Daoy (cell line): Measurements from ENCODE around the gene METTL21A. TPM values are rescaled to one million over a fixed set of nuclear protein-coding genes. Genes with fewer than 3 reads are reported as not detected.

Source experiments
- DNase-seq: peaks from one replicate; pipeline ENCODE4 v3.0.0-alpha.2; 2015; ENCODE audit warnings: low read depth
- total RNA-seq: library from RNA; depleted of rRNA; stranded (reverse); fragments of >200 nt; shearing (Covaris generic); gene quantifications from 2 replicates; pipeline ENCODE4 v1.2.3, GENCODE V29; 2014

The METTL21A gene
- total RNA-seq, 1 experiment from 2014 or later: 24.1 TPM

DNA sequence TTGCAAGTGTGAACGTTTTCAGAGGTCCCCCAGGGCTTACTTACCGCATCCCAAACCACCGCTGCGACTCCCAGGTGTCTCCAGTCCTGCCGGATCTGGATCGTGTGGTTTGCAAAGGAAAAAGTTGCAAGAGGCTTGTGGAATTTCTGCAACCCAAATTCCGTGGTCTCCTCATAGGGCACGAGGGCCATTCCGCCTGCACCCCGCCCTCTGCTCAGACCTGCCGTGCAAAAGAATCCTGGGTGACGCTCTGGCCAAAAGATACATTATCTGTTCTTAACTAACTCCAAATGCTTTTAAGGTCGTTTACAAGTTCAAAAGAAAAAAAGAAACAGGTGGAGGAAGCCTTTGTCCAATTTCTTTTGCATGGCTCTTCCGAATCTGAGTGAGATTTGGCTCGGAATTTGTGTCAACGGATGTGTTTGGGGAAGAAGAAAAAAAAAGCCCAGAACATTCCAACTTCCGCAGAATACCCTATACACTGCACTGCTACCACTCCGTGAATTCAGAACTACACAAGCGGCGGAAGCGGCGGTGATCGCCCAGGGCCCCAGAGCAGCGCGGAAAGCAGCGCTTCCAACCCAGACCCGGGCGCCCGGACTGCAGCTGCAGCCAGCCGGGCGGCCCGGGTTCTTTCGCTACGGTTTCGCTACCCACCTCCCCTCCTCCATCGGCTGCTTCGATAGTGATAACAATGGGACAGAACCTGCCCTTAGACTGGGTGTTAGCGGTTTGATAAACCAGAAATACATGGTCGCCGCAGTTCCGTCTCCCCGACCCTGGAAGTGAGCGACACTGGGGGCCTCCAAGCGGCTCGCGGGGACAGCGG is 795 bp downstream of the METTL21A start:
- peak; percentile 79 for DNase-seq

- no peak for DNase-seq
Observed at GRCh38 chr2:207621501-207622039, 3.6 kb downstream of the METTL21A start.

GRCh38 chr2:207619764-207620203 is 5.4 kb downstream of the METTL21A start:
- DNase-seq: no peak

DNA sequence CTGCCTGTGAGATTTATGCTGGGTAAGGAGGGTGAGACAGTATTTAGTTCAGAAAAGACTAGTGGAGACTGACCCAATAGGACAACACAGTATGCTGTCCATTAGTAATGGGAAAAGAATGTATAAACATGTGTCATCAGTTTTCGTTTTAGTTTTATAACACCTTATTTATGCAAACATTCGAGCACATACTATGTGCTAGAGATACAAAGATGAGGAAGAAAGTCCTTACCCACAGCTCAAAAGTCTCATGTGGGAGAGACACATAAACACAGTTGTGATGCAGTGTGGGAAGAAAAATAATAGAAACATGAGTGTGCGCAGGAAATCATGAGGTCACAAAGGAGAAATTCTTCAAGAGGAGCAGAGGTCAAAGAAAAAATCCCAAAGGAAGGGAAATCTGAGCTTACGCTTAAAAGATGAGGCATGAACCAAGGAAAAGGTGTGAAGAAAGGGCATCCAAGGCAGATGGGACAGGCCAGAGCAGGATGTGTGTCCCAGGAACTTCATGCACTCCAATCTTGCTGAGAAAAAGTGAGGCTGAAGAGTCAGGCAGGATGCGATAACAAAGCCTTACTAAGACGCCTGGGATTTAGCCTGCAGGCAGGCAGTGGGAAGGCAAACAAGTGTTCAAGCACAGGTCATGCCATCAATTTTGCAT is 8.1 kb downstream of the METTL21A start:
- DNase-seq: peak; percentile 77

- peak; percentile 23 for DNase-seq
Observed at GRCh38 chr2:207616185-207616584, 9.0 kb downstream of the METTL21A start.

DNA sequence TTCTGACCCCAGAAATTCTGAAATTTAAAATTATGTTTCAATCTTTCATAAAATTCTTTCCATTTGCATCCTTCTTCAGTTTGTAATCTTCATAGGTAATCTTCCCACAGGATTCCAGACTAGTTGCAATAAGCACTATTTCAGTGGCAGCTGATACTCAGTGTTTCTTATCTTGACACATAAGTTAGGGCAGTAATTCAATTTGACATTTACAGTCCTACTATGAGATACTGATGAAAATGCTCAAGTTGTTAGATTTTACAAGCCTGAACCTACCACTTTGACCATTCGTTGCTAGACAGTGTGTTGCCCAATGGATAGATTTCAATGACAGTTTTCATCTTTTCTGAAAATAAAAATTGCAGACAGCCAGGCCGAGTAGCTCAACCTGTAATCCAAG is 10.4 kb downstream of the METTL21A start:
- no peak for DNase-seq

GRCh38 chr2:207612714-207613113 is 12.5 kb downstream of the METTL21A start:
- DNase-seq: no peak

- DNase-seq: no peak
Observed at GRCh38 chr2:207606829-207607228, 18.4 kb downstream of the METTL21A start.

- no peak for DNase-seq
Observed at GRCh38 chr2:207606399-207606798, 18.8 kb downstream of the METTL21A start.

- no peak for DNase-seq
Observed at GRCh38 chr2:207603486-207603885, 21.7 kb downstream of the METTL21A start.

- DNase-seq: no peak
Observed at GRCh38 chr2:207601774-207602173, 23.4 kb downstream of the METTL21A start.

DNA sequence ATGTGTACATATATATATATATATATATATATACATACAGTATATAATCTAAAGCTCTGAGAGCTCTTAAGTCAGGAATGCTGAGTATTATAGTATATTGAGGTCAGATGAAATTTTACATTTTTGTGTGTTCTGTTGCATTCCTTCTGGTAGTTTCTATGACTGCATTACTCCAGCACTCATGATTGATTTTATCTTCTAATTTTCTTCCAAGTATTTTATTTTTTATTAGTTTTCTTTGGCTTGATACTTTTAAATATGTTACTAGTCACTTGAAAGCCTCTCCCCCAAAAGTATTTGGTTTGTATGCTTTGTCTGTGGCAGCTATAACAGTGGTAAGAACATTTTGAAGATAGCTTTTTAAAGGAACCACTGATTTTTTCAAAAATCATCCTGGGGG is 25.0 kb downstream of the METTL21A start:
- no peak for DNase-seq

GRCh38 chr2:207599636-207600035 is 25.6 kb downstream of the METTL21A start:
- no peak for DNase-seq

DNA sequence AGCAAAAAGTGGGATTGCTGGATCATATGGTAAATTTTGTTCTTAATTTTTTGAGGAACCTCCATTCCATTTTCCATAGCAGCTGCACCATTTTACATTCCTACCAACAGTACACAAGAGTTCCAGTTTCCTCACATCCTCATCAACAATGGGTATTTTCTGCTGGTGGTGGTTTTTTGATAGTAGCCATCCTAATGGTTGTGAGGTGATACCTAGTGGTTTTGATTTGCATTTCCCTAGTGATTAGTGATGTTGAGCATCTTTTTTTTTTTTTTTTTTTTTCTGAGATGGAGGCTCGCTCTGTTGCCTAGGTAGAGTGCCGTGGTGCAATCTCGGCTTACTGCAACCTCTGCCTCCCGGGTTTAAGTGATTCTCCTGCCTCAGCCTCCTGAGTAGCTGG is 30.5 kb downstream of the METTL21A start:
- no peak for DNase-seq

- no peak for DNase-seq
Observed at GRCh38 chr2:207594264-207594663, 30.9 kb downstream of the METTL21A start.

DNA sequence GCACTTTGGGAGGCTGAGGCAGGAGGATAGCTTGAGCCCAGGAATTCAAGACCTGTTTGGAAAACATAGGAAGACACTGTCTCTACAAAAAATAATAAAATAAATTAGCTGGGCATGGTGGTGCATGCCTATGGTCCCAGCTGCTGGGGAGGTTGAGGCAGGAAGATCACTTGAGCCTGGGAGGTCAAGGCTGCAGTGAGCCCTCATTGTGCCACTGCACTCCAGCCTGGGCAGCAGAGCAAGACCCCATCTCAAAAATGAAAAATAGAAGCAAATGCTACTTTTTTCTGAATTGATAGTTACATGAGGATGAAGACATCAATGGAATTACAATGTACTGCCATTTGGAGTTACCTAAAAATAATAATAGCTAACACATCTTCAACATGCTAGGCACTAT is 31.9 kb downstream of the METTL21A start:
- no peak for DNase-seq

GRCh38 chr2:207589143-207589542 is 36.1 kb downstream of the METTL21A start:
- no peak for DNase-seq

DNA sequence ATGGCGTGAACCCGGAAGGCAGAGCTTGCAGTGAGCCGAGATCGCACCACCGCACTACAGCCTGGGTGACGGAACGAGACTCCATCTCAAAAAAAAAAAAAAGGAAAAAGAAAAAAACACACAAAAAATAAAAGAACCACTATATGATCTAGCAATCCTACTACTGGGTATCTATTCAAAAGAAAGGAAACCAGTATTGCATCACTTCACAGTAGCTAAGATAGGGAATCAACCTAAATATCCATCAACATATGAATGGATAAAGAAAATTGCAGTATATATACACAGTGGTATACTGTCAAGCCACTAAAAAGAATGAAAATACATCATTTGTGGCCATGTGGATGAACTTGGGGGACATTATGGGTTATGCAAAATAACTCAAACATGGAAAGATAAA is 37.9 kb downstream of the METTL21A start:
- DNase-seq: no peak

DNA sequence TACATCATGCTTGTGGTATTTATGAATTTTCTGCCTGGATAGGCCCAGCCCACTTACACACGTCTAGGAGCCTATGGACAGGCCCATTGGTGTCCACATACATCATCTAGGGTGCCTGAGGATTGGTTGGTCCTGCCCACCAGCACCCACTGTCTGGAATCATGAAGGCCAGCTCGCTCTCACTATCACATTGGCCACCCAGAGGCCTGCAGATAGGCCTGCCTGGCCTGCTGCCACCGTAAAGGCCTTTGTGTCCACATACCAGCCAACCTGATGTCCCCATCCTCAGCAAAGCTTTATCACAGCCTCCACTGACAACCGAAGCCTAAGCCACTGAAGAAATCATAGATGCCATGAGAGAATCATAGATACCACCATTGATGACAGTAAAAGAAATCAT is 40.2 kb downstream of the METTL21A start:
- DNase-seq: no peak

DNA sequence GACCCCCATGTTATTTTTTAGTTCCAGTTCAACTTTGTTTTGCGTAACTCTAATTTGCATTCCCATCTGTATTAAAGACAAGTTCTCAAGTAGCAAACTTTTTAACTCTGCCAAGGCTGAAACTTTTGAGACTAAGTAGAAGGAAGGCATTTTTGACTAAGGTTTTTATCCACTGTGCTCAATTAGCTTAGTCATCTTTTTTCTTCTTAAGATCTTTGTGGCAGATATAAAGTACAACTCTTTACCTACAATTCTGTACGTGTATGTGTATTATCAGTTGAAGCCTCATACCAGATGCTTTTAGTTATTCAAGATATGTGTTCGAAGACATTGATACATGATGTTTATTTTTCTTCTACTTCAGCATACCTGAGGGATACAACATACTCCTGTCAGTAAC is 53.8 kb downstream of the METTL21A start:
- no peak for DNase-seq

GRCh38 chr2:207567671-207568070 is 57.5 kb downstream of the METTL21A start:
- DNase-seq: no peak

DNA sequence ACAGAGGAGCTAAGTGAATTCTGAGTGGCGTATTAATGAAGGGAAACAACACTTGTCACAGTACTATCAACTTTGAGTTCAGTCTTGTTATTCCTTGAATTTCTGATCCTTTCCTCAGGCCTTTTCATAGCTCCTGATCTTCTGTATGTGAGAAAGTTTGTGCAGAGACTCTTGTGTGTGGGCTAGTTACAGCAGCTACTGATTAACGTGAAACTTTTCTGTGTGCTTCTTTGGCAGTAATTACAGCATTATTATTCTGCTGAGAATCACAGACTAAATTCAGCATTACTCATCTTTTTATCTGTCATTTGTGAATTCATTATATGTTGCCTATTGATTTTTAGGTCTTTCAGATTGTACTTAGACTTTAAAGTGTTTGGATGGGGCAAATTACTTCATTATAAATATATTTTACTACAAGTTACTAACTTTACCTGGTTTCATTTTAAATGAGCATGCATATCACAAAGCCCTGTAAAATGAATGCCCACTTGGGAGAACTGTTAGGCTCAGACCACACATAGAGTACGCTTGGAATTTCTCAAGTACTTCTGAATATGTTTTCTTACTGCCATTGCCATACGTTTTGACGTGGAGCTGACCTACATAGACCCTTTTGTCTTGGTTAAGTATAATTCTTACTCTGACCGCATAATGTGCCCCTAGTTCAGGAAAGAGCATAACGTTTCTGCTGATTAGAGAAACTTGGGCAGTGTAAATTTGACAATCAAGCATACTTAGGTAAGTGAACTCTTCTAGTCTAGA is 59.3 kb downstream of the METTL21A start:
- no peak for DNase-seq
